Caco-2 (cell line): ENCODE results near the gene MEA1. TPM values are rescaled to one million over a fixed set of nuclear protein-coding genes. Genes with fewer than 3 reads are reported as not detected.
A peak's percentile ranks its signal among the peaks of the same experiment; 100 is the strongest.

Experiments
- BruUV-seq: library from RNA; stranded (reverse); fragments of 400-500 nt; replicated peaks from 2 replicates; lab custom pipeline; 2021; lab: Mats Ljungman, UMichigan
- CTCF ChIA-PET: fragments of 300-600 bp; sonication (Branson Sonifier 250); formaldehyde crosslinking; loops from one replicate; lab custom pipeline; 2022; ENCODE audit warnings: antibody characterized with exemption; lab: Charles Lee
- POLR2A ChIA-PET: fragments of 300-600 bp; sonication (Branson Sonifier 250); formaldehyde crosslinking; loops from one replicate; lab custom pipeline; 2022; ENCODE audit warnings: antibody characterized with exemption; lab: Charles Lee
- DNase-seq, 2 experiments: peaks; one replicate each; pipeline versions ENCODE4 v3.0.0 to v3.0.0-alpha.2; 2020 to 2022
- H3K27me3 ChIP-seq: replicated peaks from 2 replicates; pipeline ENCODE4 v1.6.0; 2011; ENCODE audit warnings: low read length; ENCODE audit not compliant: control insufficient read depth, insufficient read depth
- H3K36me3 ChIP-seq: 2 replicates; pipeline ENCODE4 v1.5.1; 2011; ENCODE audit warnings: low read length; ENCODE audit not compliant: control insufficient read depth, insufficient read depth
- H3K4me1 ChIP-seq: fragments of 250-450 bp; sonication (Bioruptor Pico); 2 replicates; pipeline ENCODE4 v1.5.1; 2020; ENCODE audit warnings: mild to moderate bottlenecking
- H3K4me3 ChIP-seq: 2 replicates; pipeline ENCODE4 v1.5.1; 2011; ENCODE audit warnings: low read depth, mild to moderate bottlenecking, control low read depth, low read length
- H3K9me3 ChIP-seq: fragments of 250-450 bp; sonication (Bioruptor Pico); 2 replicates; pipeline ENCODE4 v1.5.1; 2020; ENCODE audit warnings: mild to moderate bottlenecking, moderate library complexity
- H3K27ac Mint-ChIP-seq: one replicate; pipeline ENCODE4 v1.8.0; 2022; ENCODE audit warnings: mixed read lengths; ENCODE audit not compliant: unreplicated experiment
- H3K27me3 Mint-ChIP-seq: one replicate; pipeline ENCODE4 v1.8.0; 2022; ENCODE audit warnings: mixed read lengths; ENCODE audit not compliant: insufficient read depth, unreplicated experiment
- H3K36me3 Mint-ChIP-seq: one replicate; pipeline ENCODE4 v1.8.0; 2022; ENCODE audit warnings: mild to moderate bottlenecking, mixed read lengths; ENCODE audit not compliant: insufficient read depth, unreplicated experiment
- H3K4me1 Mint-ChIP-seq: one replicate; pipeline ENCODE4 v1.8.0; 2022; ENCODE audit warnings: low read depth, mixed read lengths; ENCODE audit not compliant: unreplicated experiment
- H3K4me3 Mint-ChIP-seq: one replicate; pipeline ENCODE4 v1.8.0; 2022; ENCODE audit warnings: mild to moderate bottlenecking, moderate library complexity, mixed read lengths; ENCODE audit not compliant: unreplicated experiment
- H3K9me3 Mint-ChIP-seq: one replicate; pipeline ENCODE4 v1.8.0; 2022; ENCODE audit warnings: mixed read lengths; ENCODE audit not compliant: unreplicated experiment
- CTCF ChIP-seq, 2 experiments: fragments of 200-600 bp in 1 of 2; IDR thresholded peaks; 1 replicate in 1 of 2; 2 replicates in 1 of 2; pipeline versions ENCODE4 v1.5.1 to v1.8.0; 2011 to 2022; ENCODE audit warnings: antibody characterized with exemption in 1 of 2, control low read depth in 1 of 2, inconsistent platforms in 1 of 2, low read depth in 1 of 2, low read length in 1 of 2, mild to moderate bottlenecking in 1 of 2, moderate library complexity in 1 of 2; ENCODE audit not compliant: insufficient read depth in 1 of 2, severe bottlenecking in 1 of 2, unreplicated experiment in 1 of 2
- intact Hi-C: fragments of 100-400 bp; cut with micrococcal nuclease; formaldehyde crosslinking; loops from one replicate; pipeline ENCODE4 v1.10.0; 2022; ENCODE audit not compliant: unreplicated experiment
- total RNA-seq: library from RNA; stranded (reverse); gene quantifications from 2 replicates; pipeline ENCODE4 v1.2.3, GENCODE V29; 2022

Gene MEA1
- total RNA-seq, 1 experiment from 2014 or later, result 62.3 TPM

DNA sequence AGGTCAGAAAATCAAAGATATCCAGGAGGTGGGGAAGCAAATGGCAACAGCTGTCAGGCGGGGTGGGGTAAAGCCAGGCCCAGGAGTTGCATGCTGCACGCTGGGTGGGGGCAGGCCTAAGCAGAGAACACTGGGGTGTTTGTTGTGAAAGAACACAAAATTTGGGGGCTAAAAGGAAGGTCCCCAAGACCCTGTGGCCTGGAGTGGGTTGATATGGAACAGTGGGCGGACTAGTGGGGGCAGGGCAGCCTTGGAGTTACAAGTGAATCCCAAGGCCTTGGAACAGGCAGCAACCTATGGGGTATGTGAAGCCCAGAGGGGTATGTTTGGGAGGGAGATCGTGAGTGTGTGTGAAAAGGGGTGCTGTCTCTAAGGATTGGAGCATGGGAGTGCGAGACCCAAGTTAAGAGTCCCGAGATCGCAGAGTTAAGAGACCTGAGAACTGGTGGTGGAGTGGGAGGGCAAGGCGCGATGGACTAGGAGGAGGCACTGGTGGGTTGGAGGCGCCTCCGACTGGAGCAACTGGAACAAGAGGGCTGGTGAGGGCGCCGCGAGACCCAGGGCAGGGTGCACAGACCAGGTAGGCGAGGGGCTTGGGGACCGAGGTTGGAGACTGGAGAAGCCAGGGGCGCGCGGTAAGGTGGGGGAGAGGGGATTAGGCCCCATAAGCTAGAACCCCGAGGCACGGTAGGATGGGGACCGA, 39.2 kb upstream of the MEA1 start:
- peaks cover 31% of the 10 kb centered on the region for H3K4me1 Mint-ChIP-seq
- TSS peak; percentile 19 for BruUV-seq
- H3K27me3 ChIP-seq, result no peaks in the 10 kb centered on the region
- H3K36me3 ChIP-seq, result peaks cover 2% of the 10 kb centered on the region; the same call in 1 of the 2 replicates
- H3K27me3 Mint-ChIP-seq, result no peaks in the 10 kb centered on the region
- peak overlapping the region; percentile 97 for H3K27ac Mint-ChIP-seq
- H3K36me3 Mint-ChIP-seq, result peaks cover 78% of the 10 kb centered on the region
- intact Hi-C loops, result loop anchor here (5.0 kb wide), 1 partner anchor 151 kb away; no protein-coding TSS in a partner anchor
- peak; percentile 43 to 47 for DNase-seq
- H3K9me3 Mint-ChIP-seq, result no peaks in the 10 kb centered on the region
- POLR2A ChIA-PET, result interaction anchor here (1.0 to 1.1 kb wide), 4 partner anchors 23 to 118 kb away, joined by 3 to 7 read pairs (median 4); partner anchors contain the start of gene RRP36
- H3K4me3 Mint-ChIP-seq, result peak overlapping the region; percentile 100
- no peaks in the 10 kb centered on the region for H3K9me3 ChIP-seq
- no peak for TF ChIP-seq CTCF (IDR thresholded peaks at IDR 0.05; ENCODE audit: insufficient read depth in 1 of 2, low read depth in 1 of 2, low read length in 1 of 2, severe bottlenecking in 1 of 2, unreplicated experiment in 1 of 2)
- CTCF ChIA-PET, result interaction anchor here (1.0 kb wide), 1 partner anchor 91 kb away, joined by 5 read pairs; no protein-coding TSS in a partner anchor
- peaks cover 20% of the 10 kb centered on the region for H3K4me1 ChIP-seq
- peak overlapping the region; percentile 71 for H3K4me3 ChIP-seq

- peak overlapping the region; percentile 71 for H3K4me3 ChIP-seq
- intact Hi-C loops, result loop anchor here (5.0 kb wide), 1 partner anchor 150 kb away; no protein-coding TSS in a partner anchor
- Mint-ChIP-seq H3K27ac (peak overlapping the region; percentile 97), H3K4me1 (peaks cover 30% of the 10 kb centered on the region), H3K9me3 (no peaks in the 10 kb centered on the region), H3K36me3 (peaks cover 79% of the 10 kb centered on the region), H3K27me3 (no peaks in the 10 kb centered on the region), H3K4me3 (peak overlapping the region; percentile 100)
- peaks cover 20% of the 10 kb centered on the region for H3K4me1 ChIP-seq
- no TSS peak for BruUV-seq
- CTCF ChIA-PET, result interaction anchor here (0.6 kb wide), 1 partner anchor 111 kb away, joined by 4 read pairs; no protein-coding TSS in a partner anchor
- H3K36me3 ChIP-seq, result peaks cover 2% of the 10 kb centered on the region; the same call in 1 of the 2 replicates
- DNase-seq, result no peak
- POLR2A ChIA-PET, result no interaction called here
- no peaks in the 10 kb centered on the region for H3K9me3 ChIP-seq
- no peaks in the 10 kb centered on the region for H3K27me3 ChIP-seq
- TF ChIP-seq CTCF (IDR thresholded peaks at IDR 0.05; ENCODE audit: insufficient read depth in 1 of 2, low read depth in 1 of 2, low read length in 1 of 2, severe bottlenecking in 1 of 2, unreplicated experiment in 1 of 2), result no peak
Measured at GRCh38 chr6:43052225-43052841, 38.6 kb upstream of the MEA1 start.

- no TSS peak for BruUV-seq
- H3K9me3 Mint-ChIP-seq, result no peaks in the 10 kb centered on the region
- Histone ChIP-seq H3K4me3 (no peak overlapping the region), H3K9me3 (no peaks in the 10 kb centered on the region), H3K36me3 (peaks cover 2% of the 10 kb centered on the region; the same call in 1 of the 2 replicates), H3K27me3 (no peaks in the 10 kb centered on the region), H3K4me1 (peaks cover 20% of the 10 kb centered on the region)
- no peak for TF ChIP-seq CTCF (IDR thresholded peaks at IDR 0.05; ENCODE audit: insufficient read depth in 1 of 2, low read depth in 1 of 2, low read length in 1 of 2, severe bottlenecking in 1 of 2, unreplicated experiment in 1 of 2)
- ChIA-PET POLR2A (no interaction called here), CTCF (no interaction called here)
- intact Hi-C loops, result loop anchor here (5.0 kb wide), 1 partner anchor 149 kb away; no protein-coding TSS in a partner anchor
- H3K36me3 Mint-ChIP-seq, result peaks cover 71% of the 10 kb centered on the region
- H3K4me3 Mint-ChIP-seq, result no peak overlapping the region
- no peak for DNase-seq
- no peak overlapping the region for H3K27ac Mint-ChIP-seq
- no peaks in the 10 kb centered on the region for H3K27me3 Mint-ChIP-seq
- H3K4me1 Mint-ChIP-seq, result peaks cover 29% of the 10 kb centered on the region
Measured at GRCh38 chr6:43050981-43051380, 37.2 kb upstream of the MEA1 start.
